ENCODE results near the gene TTN. TPM values are rescaled to one million over a fixed set of nuclear protein-coding genes. Genes with fewer than 3 reads are reported as not detected.
A peak's percentile ranks its signal among the peaks of the same experiment; 100 is the strongest.

TTN gene
- total RNA-seq, 1 donor from 2014 or later, result 2.8 TPM

- Mint-ChIP-seq H3K36me3 (ENCODE audit: low read depth) (peaks cover 22% of the 10 kb centered on the region), H3K27me3 (no peaks in the 10 kb centered on the region), H3K4me1 (peaks cover 39% of the 10 kb centered on the region), H3K27ac (peak overlapping the region; percentile 91), H3K9me3 (peaks cover 7% of the 10 kb centered on the region), H3K4me3 (peak overlapping the region; percentile 95)
- peak; percentile 65 for DNase-seq
- intact Hi-C loops (cut with micrococcal nuclease), result loop anchor here (1.0 to 5.0 kb wide), 5 partner anchors 9 to 411 kb away; partner anchors contain the start of genes PJVK, PRKRA and RBM45
Measured at GRCh38 chr2:178523596-178524134, 283.6 kb downstream of the TTN start.

GRCh38 chr2:178522950-178523595 lies 284.1 kb downstream of the TTN start:
- H3K36me3 Mint-ChIP-seq (ENCODE audit: low read depth), result peaks cover 18% of the 10 kb centered on the region
- intact Hi-C loops (cut with micrococcal nuclease), result loop anchor here (1.0 to 5.0 kb wide), 6 partner anchors 7 to 411 kb away; partner anchors contain the start of genes PJVK, PRKRA and RBM45
- H3K27me3 Mint-ChIP-seq, result no peaks in the 10 kb centered on the region
- peak overlapping the region; percentile 91 for H3K27ac Mint-ChIP-seq
- DNase-seq, result peak; percentile 96
- H3K4me3 Mint-ChIP-seq, result peak overlapping the region; percentile 95
- H3K4me1 Mint-ChIP-seq, result peaks cover 37% of the 10 kb centered on the region
- peaks cover 7% of the 10 kb centered on the region for H3K9me3 Mint-ChIP-seq

- peaks cover 7% of the 10 kb centered on the region for H3K9me3 Mint-ChIP-seq
- H3K4me3 Mint-ChIP-seq, result peak overlapping the region; percentile 39
- H3K27ac Mint-ChIP-seq, result peak overlapping the region; percentile 67
- peaks cover 30% of the 10 kb centered on the region for H3K4me1 Mint-ChIP-seq
- peaks cover 21% of the 10 kb centered on the region for H3K36me3 Mint-ChIP-seq (ENCODE audit: low read depth)
- intact Hi-C loops (cut with micrococcal nuclease), result loop anchor here (1.0 to 5.0 kb wide), 2 partner anchors 9 to 409 kb away; partner anchors contain the start of gene RBM45
- H3K27me3 Mint-ChIP-seq, result no peaks in the 10 kb centered on the region
- DNase-seq, result peak; percentile 58
Measured at GRCh38 chr2:178521304-178522150, 285.7 kb downstream of the TTN start.

- intact Hi-C loops (cut with micrococcal nuclease), result no loop called here
- Mint-ChIP-seq H3K36me3 (ENCODE audit: low read depth) (peaks cover 26% of the 10 kb centered on the region), H3K27ac (no peak overlapping the region), H3K9me3 (peaks cover 4% of the 10 kb centered on the region), H3K27me3 (no peaks in the 10 kb centered on the region), H3K4me1 (peaks cover 24% of the 10 kb centered on the region), H3K4me3 (no peak overlapping the region)
- no peak for DNase-seq
Measured at GRCh38 chr2:178517496-178517895, 289.7 kb downstream of the TTN start.

GRCh38 chr2:178514664-178515063 lies 292.6 kb downstream of the TTN start:
- peaks cover 12% of the 10 kb centered on the region for H3K4me1 Mint-ChIP-seq
- intact Hi-C loops (cut with micrococcal nuclease), result loop anchor here (1.0 to 2.0 kb wide), 3 partner anchors 9 to 64 kb away; partner anchors contain the start of genes PJVK and PRKRA
- no peaks in the 10 kb centered on the region for H3K27me3 Mint-ChIP-seq
- H3K9me3 Mint-ChIP-seq, result no peaks in the 10 kb centered on the region
- H3K36me3 Mint-ChIP-seq (ENCODE audit: low read depth), result peaks cover 29% of the 10 kb centered on the region
- peak overlapping the region; percentile 62 for H3K27ac Mint-ChIP-seq
- DNase-seq, result peak; percentile 77
- peak overlapping the region; percentile 22 for H3K4me3 Mint-ChIP-seq

- H3K27ac Mint-ChIP-seq, result no peak overlapping the region
- peaks cover 12% of the 10 kb centered on the region for H3K4me1 Mint-ChIP-seq
- H3K9me3 Mint-ChIP-seq, result no peaks in the 10 kb centered on the region
- H3K4me3 Mint-ChIP-seq, result no peak overlapping the region
- no peak for DNase-seq
- intact Hi-C loops (cut with micrococcal nuclease), result loop anchor here (1.0 to 2.0 kb wide), 3 partner anchors 9 to 63 kb away; partner anchors contain the start of genes PJVK and PRKRA
- no peaks in the 10 kb centered on the region for H3K27me3 Mint-ChIP-seq
- H3K36me3 Mint-ChIP-seq (ENCODE audit: low read depth), result peaks cover 32% of the 10 kb centered on the region
Measured at GRCh38 chr2:178513876-178514275, 293.3 kb downstream of the TTN start.

- Mint-ChIP-seq H3K4me3 (no peak overlapping the region), H3K36me3 (ENCODE audit: low read depth) (peaks cover 35% of the 10 kb centered on the region)
Measured at GRCh38 chr2:178512484-178512883, 294.7 kb downstream of the TTN start.

GRCh38 chr2:178510384-178510783 lies 296.8 kb downstream of the TTN start:
- Mint-ChIP-seq H3K4me1 (peaks cover 25% of the 10 kb centered on the region), H3K4me3 (no peak overlapping the region)

More at GRCh38 chr2:178512484-178512883, 294.7 kb downstream of the TTN start:
- Mint-ChIP-seq H3K9me3 (no peaks in the 10 kb centered on the region), H3K27me3 (no peaks in the 10 kb centered on the region), H3K4me1 (peaks cover 21% of the 10 kb centered on the region), H3K27ac (no peak overlapping the region)
- DNase-seq, result no peak
- intact Hi-C loops (cut with micrococcal nuclease), result no loop called here

GRCh38 chr2:178508646-178509045 lies 298.6 kb downstream of the TTN start:
- Mint-ChIP-seq H3K36me3 (ENCODE audit: low read depth) (peaks cover 42% of the 10 kb centered on the region), H3K4me3 (no peak overlapping the region), H3K9me3 (no peaks in the 10 kb centered on the region), H3K4me1 (peaks cover 13% of the 10 kb centered on the region), H3K27me3 (no peaks in the 10 kb centered on the region), H3K27ac (no peak overlapping the region)
- intact Hi-C loops (cut with micrococcal nuclease), result no loop called here
- DNase-seq, result no peak

More at GRCh38 chr2:178510384-178510783, 296.8 kb downstream of the TTN start:
- no peaks in the 10 kb centered on the region for H3K27me3 Mint-ChIP-seq
- H3K9me3 Mint-ChIP-seq, result no peaks in the 10 kb centered on the region
- intact Hi-C loops (cut with micrococcal nuclease), result no loop called here
- peaks cover 42% of the 10 kb centered on the region for H3K36me3 Mint-ChIP-seq (ENCODE audit: low read depth)
- no peak for DNase-seq
- H3K27ac Mint-ChIP-seq, result no peak overlapping the region

GRCh38 chr2:178506949-178507348 lies 300.3 kb downstream of the TTN start:
- Mint-ChIP-seq H3K4me3 (no peak overlapping the region), H3K9me3 (no peaks in the 10 kb centered on the region), H3K27ac (no peak overlapping the region), H3K27me3 (no peaks in the 10 kb centered on the region), H3K4me1 (peaks cover 13% of the 10 kb centered on the region), H3K36me3 (ENCODE audit: low read depth) (peaks cover 47% of the 10 kb centered on the region)
- intact Hi-C loops (cut with micrococcal nuclease), result no loop called here
- DNase-seq, result no peak

GRCh38 chr2:178506524-178506923 lies 300.7 kb downstream of the TTN start:
- H3K36me3 Mint-ChIP-seq (ENCODE audit: low read depth), result peaks cover 49% of the 10 kb centered on the region
- H3K4me3 Mint-ChIP-seq, result no peak overlapping the region
- DNase-seq, result no peak
- peaks cover 13% of the 10 kb centered on the region for H3K4me1 Mint-ChIP-seq
- H3K27me3 Mint-ChIP-seq, result no peaks in the 10 kb centered on the region
- no peak overlapping the region for H3K27ac Mint-ChIP-seq
- intact Hi-C loops (cut with micrococcal nuclease), result no loop called here
- H3K9me3 Mint-ChIP-seq, result no peaks in the 10 kb centered on the region

GRCh38 chr2:178506101-178506500 lies 301.1 kb downstream of the TTN start:
- Mint-ChIP-seq H3K27ac (no peak overlapping the region), H3K36me3 (ENCODE audit: low read depth) (peaks cover 52% of the 10 kb centered on the region), H3K4me1 (peaks cover 13% of the 10 kb centered on the region), H3K27me3 (no peaks in the 10 kb centered on the region), H3K9me3 (no peaks in the 10 kb centered on the region), H3K4me3 (no peak overlapping the region)
- DNase-seq, result no peak
- intact Hi-C loops (cut with micrococcal nuclease), result no loop called here

GRCh38 chr2:178502751-178503150 lies 304.5 kb downstream of the TTN start:
- Mint-ChIP-seq H3K4me3 (no peak overlapping the region), H3K27me3 (no peaks in the 10 kb centered on the region), H3K9me3 (no peaks in the 10 kb centered on the region), H3K4me1 (peaks cover 7% of the 10 kb centered on the region), H3K27ac (no peak overlapping the region), H3K36me3 (ENCODE audit: low read depth) (peaks cover 63% of the 10 kb centered on the region)
- intact Hi-C loops (cut with micrococcal nuclease), result no loop called here
- DNase-seq, result no peak
